Right lobe of liver (tissue), 6 donors: ENCODE results near the gene BCAR3. TPM values are rescaled to one million over a fixed set of nuclear protein-coding genes. Genes with fewer than 3 reads are reported as not detected.

Experiments
- ATAC-seq, 4 donors: fragments of 200-7000 bp; cut with Tn5 transposase; one replicate each; pipeline ENCODE4 v1.9.1; 2020; ENCODE audit warnings: mild to moderate bottlenecking in 4 of 4, moderate library complexity in 4 of 4
- DNase-seq, 3 donors: peaks; one replicate each; pipeline ENCODE4 v3.0.0-alpha.2; 2020
- H3K27ac ChIP-seq, 3 donors: fragments of 200-600 bp; one replicate each; pipeline ENCODE4 v1.8.0; 2022
- H3K27me3 ChIP-seq, 2 donors: fragments of 200-600 bp; one replicate each; pipeline ENCODE4 v1.8.0; 2022
- H3K36me3 ChIP-seq, 4 donors: fragments of 200-600 bp; sonication (generic) in 1 of 4; one replicate each; pipeline versions ENCODE4 v1.5.1 to v1.8.0; 2017 to 2022; ENCODE audit warnings: control low read depth in 1 of 4
- H3K4me1 ChIP-seq, 4 donors: fragments of 200-600 bp; sonication (generic) in 1 of 4; one replicate each; pipeline versions ENCODE4 v1.5.1 to v1.8.0; 2017 to 2022; ENCODE audit warnings: control low read depth in 1 of 4
- H3K4me3 ChIP-seq, 3 donors: fragments of 200-600 bp; one replicate each; pipeline ENCODE4 v1.8.0; 2022
- H3K9me3 ChIP-seq, 4 donors: fragments of 200-600 bp; sonication (generic) in 1 of 4; one replicate each; pipeline versions ENCODE4 v1.5.1 to v1.8.0; 2017 to 2022; ENCODE audit warnings: control low read depth in 1 of 4
- CTCF ChIP-seq, 4 donors: fragments of 200-600 bp in 3 of 4; fragments of 450-650 bp in 1 of 4; IDR thresholded peaks; one replicate each; pipeline versions ENCODE4 v1.5.1 to v1.8.0; 2016 to 2022; ENCODE audit warnings: antibody characterized with exemption in 4 of 4, mild to moderate bottlenecking in 2 of 4
- POLR2A ChIP-seq: fragments of 450-650 bp; IDR thresholded peaks from one replicate; pipeline ENCODE4 v1.6.1; 2017; ENCODE audit warnings: antibody characterized with exemption, mild to moderate bottlenecking
- WGBS: methylation state at CpG from one replicate; pipeline ENCODE4 v1.1.6; 2018; ENCODE audit warnings: low coverage, low lambda C conversion rate; ENCODE audit not compliant: insufficient coverage; ENCODE audit errors: missing lambda C conversion rate; 5-methylcytosine and 5-hydroxymethylcytosine counted together
- intact Hi-C, 2 donors: fragments of 100-400 bp; cut with DNase I; formaldehyde crosslinking; loops; one replicate each; pipeline versions ENCODE4 v1.11.2 to v1.14.1; 2022
- total RNA-seq, 6 experiments: library from RNA; depleted of rRNA in 2 of 6; stranded (reverse); fragments of >200 nt in 2 of 6; fragmentation: NEBNext Ultra II Directional in 3 of 6; extraction: Animal tissue kit (Norgen Biotek cat#: 25700) in 3 of 6; gene quantifications; one replicate each; pipeline versions ENCODE4 v1.1.0 to v1.2.4, GENCODE V29; 2016 to 2023
- donor health status: DM: no; HTN: yes; CAD: no.
- donor health status: DM: no; HTN: no; CAD: no.
- donor health status: DM: no; HTN: no; CAD: no.
- donor health status: DM: no; HTN: yes; CAD: no.
- donor health status: DM: no; HTN: yes; CAD: no.

Gene BCAR3
- total RNA-seq, 6 experiments from 2014 or later = 7.6 to 19.8 (median 12.9) TPM

GRCh38 chr1:93576346-93576745, 105.3 kb downstream of the BCAR3 start:
- ATAC-seq = no peak
- H3K36me3 ChIP-seq = peaks cover 0 to 26% (median 6%) of the 10 kb centered on the region in 4 donors
- no peak for DNase-seq
- intact Hi-C loops = no loop called here
- TF ChIP-seq POLR2A (no peak), CTCF (IDR thresholded peaks at IDR 0.05) (no peak)
- H3K9me3 ChIP-seq = no peaks in the 10 kb centered on the region
- H3K4me3 ChIP-seq = no peak overlapping the region
- H3K4me1 ChIP-seq = peaks cover 0 to 4% (median 0%) of the 10 kb centered on the region in 4 donors
- no peak overlapping the region for H3K27ac ChIP-seq
- no peaks in the 10 kb centered on the region for H3K27me3 ChIP-seq
- 82% methylated on average over 2 of the region's 9 CpGs for WGBS

GRCh38 chr1:93575621-93576284, 105.9 kb downstream of the BCAR3 start:
- intact Hi-C loops = no loop called here
- Histone ChIP-seq H3K27ac (no peak overlapping the region), H3K4me3 (no peak overlapping the region), H3K36me3 (peaks cover 0 to 31% (median 6%) of the 10 kb centered on the region in 4 donors), H3K4me1 (no peaks in the 10 kb centered on the region), H3K27me3 (no peaks in the 10 kb centered on the region), H3K9me3 (no peaks in the 10 kb centered on the region)
- no peak for DNase-seq
- no peak for TF ChIP-seq CTCF (IDR thresholded peaks at IDR 0.05)
- TF ChIP-seq POLR2A = no peak
- 92% methylated on average over 4 of the region's 10 CpGs for WGBS
- no peak for ATAC-seq

- no peak overlapping the region for H3K27ac ChIP-seq
- DNase-seq (no peak), ATAC-seq (no peak)
- no peaks in the 10 kb centered on the region for H3K9me3 ChIP-seq
- peaks cover 0 to 39% (median 10%) of the 10 kb centered on the region in 4 donors for H3K36me3 ChIP-seq
- no peak for TF ChIP-seq POLR2A
- no peak for TF ChIP-seq CTCF (IDR thresholded peaks at IDR 0.05)
- intact Hi-C loops = no loop called here
- no peaks in the 10 kb centered on the region for H3K4me1 ChIP-seq
- 79% methylated on average over 6 of the region's 6 CpGs for WGBS
- no peak overlapping the region for H3K4me3 ChIP-seq
- no peaks in the 10 kb centered on the region for H3K27me3 ChIP-seq
These were observed 106.6 kb downstream of the BCAR3 start for GRCh38 chr1:93574991-93575390.

GRCh38 chr1:93574511-93574910, 107.1 kb downstream of the BCAR3 start:
- TF ChIP-seq CTCF (IDR thresholded peaks at IDR 0.05) (no peak), POLR2A (no peak)
- DNase-seq = no peak
- ATAC-seq = no peak
- Histone ChIP-seq H3K4me1 (no peaks in the 10 kb centered on the region), H3K27me3 (no peaks in the 10 kb centered on the region), H3K27ac (no peak overlapping the region), H3K9me3 (no peaks in the 10 kb centered on the region), H3K36me3 (peaks cover 0 to 42% (median 11%) of the 10 kb centered on the region in 4 donors), H3K4me3 (no peak overlapping the region)
- intact Hi-C loops = no loop called here
- 87% methylated on average over 4 of the region's 7 CpGs for WGBS
